Vagina (tissue), 2 donors: ENCODE data around the gene DYRK1A.

Experiments
- POLR2A ChIP-seq, 2 donors: fragments of 450-650 bp; IDR thresholded peaks; one replicate each; pipeline ENCODE4 v1.6.1; 2017; ENCODE audit warnings: antibody characterized with exemption in 2 of 2, mild to moderate bottlenecking in 2 of 2, moderate library complexity in 2 of 2
- TF ChIP-seq, protein P1 (sequence below), 3 experiments: fragments of 450-650 bp in 2 of 3; fragments of 200-600 bp in 1 of 3; sonication (generic) in 1 of 3; IDR thresholded peaks; one replicate each; pipeline ENCODE4 v1.5.1; 2017 to 2019; ENCODE audit warnings: antibody characterized with exemption in 3 of 3, mild to moderate bottlenecking in 2 of 3, moderate library complexity in 2 of 3

DNA sequence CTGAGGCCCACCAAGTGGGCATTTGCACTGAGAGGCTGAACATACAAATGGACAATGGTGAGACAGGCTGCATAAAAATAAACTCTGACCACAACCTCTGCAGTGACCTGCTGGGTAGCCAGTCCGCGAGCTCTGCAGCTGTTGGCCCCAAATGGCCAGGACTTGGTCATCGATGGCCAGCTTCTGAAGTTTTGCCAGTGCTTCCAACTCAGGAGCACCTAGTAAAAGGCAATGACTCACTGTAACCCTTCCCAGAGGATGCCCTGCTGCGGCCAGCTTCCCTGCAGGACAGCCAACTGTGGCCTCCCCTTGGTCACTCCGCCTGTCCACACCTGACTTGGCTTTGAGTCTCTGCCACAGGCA lies 185.4 kb downstream of the DYRK1A start:
- TF ChIP-seq, protein P1, sequence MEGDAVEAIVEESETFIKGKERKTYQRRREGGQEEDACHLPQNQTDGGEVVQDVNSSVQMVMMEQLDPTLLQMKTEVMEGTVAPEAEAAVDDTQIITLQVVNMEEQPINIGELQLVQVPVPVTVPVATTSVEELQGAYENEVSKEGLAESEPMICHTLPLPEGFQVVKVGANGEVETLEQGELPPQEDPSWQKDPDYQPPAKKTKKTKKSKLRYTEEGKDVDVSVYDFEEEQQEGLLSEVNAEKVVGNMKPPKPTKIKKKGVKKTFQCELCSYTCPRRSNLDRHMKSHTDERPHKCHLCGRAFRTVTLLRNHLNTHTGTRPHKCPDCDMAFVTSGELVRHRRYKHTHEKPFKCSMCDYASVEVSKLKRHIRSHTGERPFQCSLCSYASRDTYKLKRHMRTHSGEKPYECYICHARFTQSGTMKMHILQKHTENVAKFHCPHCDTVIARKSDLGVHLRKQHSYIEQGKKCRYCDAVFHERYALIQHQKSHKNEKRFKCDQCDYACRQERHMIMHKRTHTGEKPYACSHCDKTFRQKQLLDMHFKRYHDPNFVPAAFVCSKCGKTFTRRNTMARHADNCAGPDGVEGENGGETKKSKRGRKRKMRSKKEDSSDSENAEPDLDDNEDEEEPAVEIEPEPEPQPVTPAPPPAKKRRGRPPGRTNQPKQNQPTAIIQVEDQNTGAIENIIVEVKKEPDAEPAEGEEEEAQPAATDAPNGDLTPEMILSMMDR (IDR thresholded peaks at IDR 0.05) = no peak
- no peak for TF ChIP-seq POLR2A (IDR thresholded peaks at IDR 0.05)
